GM23248 (cell line): ENCODE results near the gene RPGRIP1. TPM values are rescaled to one million over a fixed set of nuclear protein-coding genes. Genes with fewer than 3 reads are reported as not detected.
"Not testable (repeated sequence)": the region's sequence is repeated elsewhere in the genome, so short reads cannot be mapped to it uniquely, and the experiment has no call there.

Source experiments
- DNase-seq: peaks from one replicate; pipeline ENCODE4 v3.0.0-alpha.2; 2015
- H2AFZ ChIP-seq: fragments of 200-600 bp; sonication (generic); 2 replicates; pipeline ENCODE4 v1.6.1; 2016; ENCODE audit warnings: antibody characterized with exemption
- H3F3A ChIP-seq: fragments of 200-600 bp; sonication (generic); 2 replicates; pipeline ENCODE4 v1.6.1; 2016; ENCODE audit warnings: mild to moderate bottlenecking, antibody characterized with exemption, mixed run types; ENCODE audit not compliant: insufficient read depth
- H3K27ac ChIP-seq: fragments of 200-600 bp; sonication (generic); 2 replicates; pipeline ENCODE4 v1.5.1; 2016; ENCODE audit warnings: mild to moderate bottlenecking
- H3K27me3 ChIP-seq: fragments of 200-600 bp; sonication (generic); replicated peaks from 2 replicates; pipeline ENCODE4 v1.6.1; 2016; ENCODE audit warnings: mild to moderate bottlenecking; ENCODE audit not compliant: insufficient read depth
- H3K36me3 ChIP-seq: fragments of 200-600 bp; sonication (generic); 2 replicates; pipeline ENCODE4 v1.6.1; 2016; ENCODE audit warnings: low read depth, mild to moderate bottlenecking
- H3K4me1 ChIP-seq: fragments of 200-600 bp; sonication (generic); 2 replicates; pipeline ENCODE4 v1.6.1; 2016; ENCODE audit warnings: mild to moderate bottlenecking; ENCODE audit not compliant: insufficient read depth
- H3K4me2 ChIP-seq: fragments of 200-600 bp; sonication (generic); one replicate; pipeline ENCODE4 v1.6.1; 2016; ENCODE audit warnings: mild to moderate bottlenecking; ENCODE audit not compliant: unreplicated experiment
- H3K4me3 ChIP-seq: fragments of 200-600 bp; sonication (generic); 2 replicates; pipeline ENCODE4 v1.5.1; 2016; ENCODE audit warnings: mild to moderate bottlenecking
- H3K79me2 ChIP-seq: fragments of 200-600 bp; sonication (generic); 2 replicates; pipeline ENCODE4 v1.6.1; 2016; ENCODE audit warnings: mild to moderate bottlenecking; ENCODE audit not compliant: insufficient read depth
- H3K9ac ChIP-seq: fragments of 200-600 bp; sonication (generic); 2 replicates; pipeline ENCODE4 v1.6.1; 2016; ENCODE audit warnings: mild to moderate bottlenecking
- H3K9me2 ChIP-seq: fragments of 200-600 bp; sonication (generic); 2 replicates; pipeline ENCODE4 v1.6.1; 2016; ENCODE audit warnings: mixed run types, mild to moderate bottlenecking, moderate library complexity; ENCODE audit not compliant: insufficient read depth
- H3K9me3 ChIP-seq: fragments of 200-600 bp; sonication (generic); one replicate; pipeline ENCODE4 v1.6.1; 2017; ENCODE audit warnings: low read depth
- H4K20me1 ChIP-seq: fragments of 200-600 bp; sonication (generic); 2 replicates; pipeline ENCODE4 v1.6.0; 2016; ENCODE audit not compliant: insufficient read depth
- EZH2 ChIP-seq: fragments of 200-600 bp; sonication (generic); IDR thresholded peaks from 2 replicates; pipeline ENCODE4 v1.6.1; 2018; ENCODE audit warnings: antibody characterized with exemption, mild to moderate bottlenecking; ENCODE audit not compliant: insufficient read depth, poor library complexity, severe bottlenecking
- EZH2phosphoT487 ChIP-seq: fragments of 200-600 bp; sonication (generic); IDR thresholded peaks from 2 replicates; pipeline ENCODE4 v1.6.1; 2018; ENCODE audit warnings: antibody characterized with exemption, moderate library complexity, mild to moderate bottlenecking, low read depth; ENCODE audit not compliant: insufficient read depth
- WGBS, 2 experiments: methylation state at CpG; one replicate each; pipeline ENCODE4 v1.1.6; 2015 to 2017; ENCODE audit warnings: low lambda C conversion rate in 2 of 2, low coverage in 1 of 2; ENCODE audit errors: missing lambda C conversion rate in 2 of 2; 5-methylcytosine and 5-hydroxymethylcytosine counted together
- in situ Hi-C: fragments of 300-500 bp; cut with MboI; formaldehyde crosslinking; loops from 2 replicates; pipeline ENCODE4 v1.15.0; 2020
- polyA plus RNA-seq: library from polyadenylated mRNA; unstranded; fragments of >200 nt; fragmentation: Nextera tagmentation; extraction: Ambion mirVana; gene quantifications from 2 replicates; pipeline ENCODE4 v1.2.1, GENCODE V29; 2016
- total RNA-seq: library from RNA; depleted of rRNA; stranded (reverse); fragments of >200 nt; shearing (Covaris generic); gene quantifications from 2 replicates; pipeline ENCODE4 v1.2.3, GENCODE V29; 2014

RPGRIP1 gene
- total and polyA plus RNA-seq, 2 experiments from 2014 or later = not detected

- Histone ChIP-seq H3K79me2 (peaks cover 100% of the 10 kb centered on the region), H3K4me3 (no peak overlapping the region), H3K9me3 (no peaks in the 10 kb centered on the region), H3K9ac (no peak overlapping the region), H4K20me1 (peaks cover 51% of the 10 kb centered on the region), H3K36me3 (peaks cover 77% of the 10 kb centered on the region), H2AFZ (no peak overlapping the region), H3K27me3 (no peaks in the 10 kb centered on the region), H3K27ac (no peak overlapping the region), H3K9me2 (no peaks in the 10 kb centered on the region), H3K4me1 (peaks cover 27% of the 10 kb centered on the region), H3K4me2 (no peak overlapping the region), H3F3A (peaks cover 85% of the 10 kb centered on the region)
- no peak for TF ChIP-seq EZH2phosphoT487
- TF ChIP-seq EZH2 = no peak
- WGBS, 2 experiments = 99 to 100% methylated on average over 2 of the region's 2 CpGs
- in situ Hi-C loops = no loop called here
- DNase-seq = no peak
These were observed 27.7 kb upstream of the RPGRIP1 start for GRCh38 chr14:21252149-21252548.

- peak overlapping the region; percentile 44 for H3K27ac ChIP-seq
- H3K79me2 ChIP-seq = peaks cover 100% of the 10 kb centered on the region
- peak overlapping the region; percentile 26 for H3K4me2 ChIP-seq
- H3K36me3 ChIP-seq = peaks cover 69% of the 10 kb centered on the region
- peak; percentile 52 for DNase-seq
- TF ChIP-seq EZH2phosphoT487 (no peak), EZH2 (no peak)
- peaks cover 75% of the 10 kb centered on the region for H3F3A ChIP-seq
- peak overlapping the region; percentile 6; the same call in 1 of the 2 replicates for H3K4me3 ChIP-seq
- in situ Hi-C loops = no loop called here
- H3K9ac ChIP-seq = 0 out of 2 replicates have a peak overlapping the region, but pooled peaks have one; percentile 13
- no peak overlapping the region for H2AFZ ChIP-seq
- H3K27me3 ChIP-seq = no peaks in the 10 kb centered on the region
- H3K9me2 ChIP-seq = no peaks in the 10 kb centered on the region
- H3K9me3 ChIP-seq = no peaks in the 10 kb centered on the region
- 72 to 73% methylated on average over 4 of the region's 4 CpGs for WGBS, 2 experiments
- peaks cover 52% of the 10 kb centered on the region for H3K4me1 ChIP-seq
- peaks cover 55% of the 10 kb centered on the region for H4K20me1 ChIP-seq
These were observed 24.3 kb upstream of the RPGRIP1 start for GRCh38 chr14:21255385-21256101.

DNA sequence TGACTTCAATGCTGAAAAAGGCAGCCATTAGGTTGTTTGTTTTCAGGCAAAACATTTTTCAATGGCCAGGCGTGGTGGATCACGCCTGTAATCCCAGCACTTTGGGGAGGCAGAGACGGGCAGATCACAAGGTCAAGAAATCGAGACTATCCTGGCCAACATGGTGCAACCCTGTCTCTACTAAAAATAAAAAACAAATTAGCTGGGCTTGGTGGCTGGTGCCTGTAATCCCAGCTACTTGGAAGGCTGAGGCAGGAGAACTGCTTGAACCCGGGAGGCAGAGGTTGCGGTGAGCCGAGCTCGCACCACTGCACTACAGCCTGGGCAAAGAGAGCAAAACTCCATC lies 23.8 kb upstream of the RPGRIP1 start:
- WGBS, 2 experiments = 94 to 96% methylated on average over 8 of the region's 8 CpGs
- peaks cover 55% of the 10 kb centered on the region for H4K20me1 ChIP-seq

GRCh38 chr14:21256539-21257393 lies 23.1 kb upstream of the RPGRIP1 start:
- peak overlapping the region; percentile 5 for H3K4me2 ChIP-seq

More for the DNA sequence above, 23.8 kb upstream of the RPGRIP1 start:
- Histone ChIP-seq H3K4me2 (peak overlapping the region; percentile 26), H3K36me3 (peaks cover 71% of the 10 kb centered on the region), H3K9ac (0 out of 2 replicates have a peak overlapping the region, but pooled peaks have one; percentile 13), H3K79me2 (peaks cover 100% of the 10 kb centered on the region), H3F3A (peaks cover 73% of the 10 kb centered on the region), H3K27ac (peak overlapping the region; percentile 44), H3K4me1 (peaks cover 52% of the 10 kb centered on the region)
- H3K9me3 ChIP-seq, in situ Hi-C loops, H3K4me3 ChIP-seq, H3K27me3 ChIP-seq, H3K9me2 ChIP-seq, H2AFZ ChIP-seq, DNase-seq: not testable (repeated sequence)

More at GRCh38 chr14:21256539-21257393, 23.1 kb upstream of the RPGRIP1 start:
- H3K9ac ChIP-seq = no peak overlapping the region
- peaks cover 71% of the 10 kb centered on the region for H3K36me3 ChIP-seq
- DNase-seq = no peak
- 99% methylated on average over 10 of the region's 10 CpGs for WGBS, 2 experiments
- no peak overlapping the region for H3K4me3 ChIP-seq
- H3K27me3 ChIP-seq = no peaks in the 10 kb centered on the region
- H3K27ac ChIP-seq = peak overlapping the region; percentile 44
- H3K9me3 ChIP-seq = no peaks in the 10 kb centered on the region
- in situ Hi-C loops = no loop called here
- H2AFZ ChIP-seq = no peak overlapping the region
- H4K20me1 ChIP-seq = peaks cover 54% of the 10 kb centered on the region
- H3K9me2 ChIP-seq = no peaks in the 10 kb centered on the region
- H3F3A ChIP-seq = peaks cover 73% of the 10 kb centered on the region
- peaks cover 100% of the 10 kb centered on the region for H3K79me2 ChIP-seq
- peaks cover 56% of the 10 kb centered on the region for H3K4me1 ChIP-seq
- TF ChIP-seq EZH2 (no peak), EZH2phosphoT487 (no peak)
